Measurements from ENCODE around the gene ASB6. TPM values are rescaled to one million over a fixed set of nuclear protein-coding genes. Genes with fewer than 3 reads are reported as not detected.

The ASB6 gene
- total RNA-seq: 10 to 100 TPM; 25.4 to 27.7 TPM

GRCh38 chr9:129641750-129642585 lies at the start of gene ASB6:
Gene ASB6, minus strand, starts transcription at chr9:129642151. Its CDS starts 152 bp downstream, at chr9:129641999.
- peaks cover 19% of the 10 kb centered on the region for H3K4me1 Mint-ChIP-seq (ENCODE audit: low read depth)
- H3K36me3 Mint-ChIP-seq (ENCODE audit: low read depth): peaks cover 8% of the 10 kb centered on the region
- CTCF ChIA-PET: interaction anchor here (0.6 to 7.9 kb wide), 9 partner anchors 15 to 502 kb away, joined by 3 to 75 read pairs (median 4); partner anchors contain the start of gene NTMT1
- POLR2A ChIA-PET: no interaction called here
- no peaks in the 10 kb centered on the region for H3K9me3 Mint-ChIP-seq (ENCODE audit: insufficient read depth)
- ATAC-seq (peak; percentile 93), DNase-seq (peak; percentile 94)
- peak within 1 kb of the TSS; percentile 83 for H3K4me3 Mint-ChIP-seq
- no peaks in the 10 kb centered on the region for H3K27me3 Mint-ChIP-seq (ENCODE audit: low read depth)
- H3K27ac Mint-ChIP-seq: peak within 1 kb of the TSS; percentile 88

GRCh38 chr9:129688285-129689043 lies 46.5 kb upstream of the ASB6 start:
- Mint-ChIP-seq H3K27ac (no peak overlapping the region), H3K4me3 (no peak overlapping the region), H3K27me3 (ENCODE audit: low read depth) (peaks cover 4% of the 10 kb centered on the region), H3K4me1 (ENCODE audit: low read depth) (no peaks in the 10 kb centered on the region), H3K36me3 (ENCODE audit: low read depth) (no peaks in the 10 kb centered on the region), H3K9me3 (ENCODE audit: insufficient read depth) (no peaks in the 10 kb centered on the region)
- ATAC-seq: no peak
- ChIA-PET CTCF (no interaction called here), POLR2A (no interaction called here)
- no peak for DNase-seq

GRCh38 chr9:129687391-129687790 lies 45.4 kb upstream of the ASB6 start:
- H3K36me3 Mint-ChIP-seq (ENCODE audit: low read depth): no peaks in the 10 kb centered on the region
- ChIA-PET POLR2A (no interaction called here), CTCF (no interaction called here)
- no peak overlapping the region for H3K27ac Mint-ChIP-seq
- peaks cover 4% of the 10 kb centered on the region for H3K27me3 Mint-ChIP-seq (ENCODE audit: low read depth)
- H3K9me3 Mint-ChIP-seq (ENCODE audit: insufficient read depth): no peaks in the 10 kb centered on the region
- H3K4me3 Mint-ChIP-seq: no peak overlapping the region
- ATAC-seq (no peak), DNase-seq (no peak)
- no peaks in the 10 kb centered on the region for H3K4me1 Mint-ChIP-seq (ENCODE audit: low read depth)

- Mint-ChIP-seq H3K4me3 (no peak overlapping the region), H3K9me3 (ENCODE audit: insufficient read depth) (no peaks in the 10 kb centered on the region), H3K27ac (no peak overlapping the region), H3K36me3 (ENCODE audit: low read depth) (no peaks in the 10 kb centered on the region), H3K27me3 (ENCODE audit: low read depth) (peaks cover 4% of the 10 kb centered on the region), H3K4me1 (ENCODE audit: low read depth) (no peaks in the 10 kb centered on the region)
- no peak for ATAC-seq
- CTCF ChIA-PET: no interaction called here
- DNase-seq: no peak
- POLR2A ChIA-PET: no interaction called here
These were observed 44.8 kb upstream of the ASB6 start for GRCh38 chr9:129686736-129687135.

- DNase-seq: no peak
- Mint-ChIP-seq H3K4me3 (no peak overlapping the region), H3K9me3 (ENCODE audit: insufficient read depth) (no peaks in the 10 kb centered on the region), H3K27me3 (ENCODE audit: low read depth) (peaks cover 4% of the 10 kb centered on the region), H3K4me1 (ENCODE audit: low read depth) (no peaks in the 10 kb centered on the region), H3K27ac (no peak overlapping the region), H3K36me3 (ENCODE audit: low read depth) (no peaks in the 10 kb centered on the region)
- ChIA-PET CTCF (no interaction called here), POLR2A (no interaction called here)
- no peak for ATAC-seq
These were observed 43.9 kb upstream of the ASB6 start for GRCh38 chr9:129685933-129686259.

GRCh38 chr9:129685220-129685932 lies 43.4 kb upstream of the ASB6 start:
- CTCF ChIA-PET: no interaction called here
- DNase-seq: no peak
- no peak for ATAC-seq

GRCh38 chr9:129682381-129682780 lies 40.4 kb upstream of the ASB6 start:
- ChIA-PET CTCF (no interaction called here), POLR2A (no interaction called here)
- no peak overlapping the region for H3K27ac Mint-ChIP-seq
- DNase-seq (no peak), ATAC-seq (no peak)
- peaks cover 12% of the 10 kb centered on the region for H3K27me3 Mint-ChIP-seq (ENCODE audit: low read depth)
- no peak overlapping the region for H3K4me3 Mint-ChIP-seq
- no peaks in the 10 kb centered on the region for H3K36me3 Mint-ChIP-seq (ENCODE audit: low read depth)
- H3K9me3 Mint-ChIP-seq (ENCODE audit: insufficient read depth): no peaks in the 10 kb centered on the region
- H3K4me1 Mint-ChIP-seq (ENCODE audit: low read depth): no peaks in the 10 kb centered on the region

More at GRCh38 chr9:129685220-129685932, 43.4 kb upstream of the ASB6 start:
- H3K27me3 Mint-ChIP-seq (ENCODE audit: low read depth): peaks cover 6% of the 10 kb centered on the region
- H3K4me1 Mint-ChIP-seq (ENCODE audit: low read depth): no peaks in the 10 kb centered on the region
- no peaks in the 10 kb centered on the region for H3K9me3 Mint-ChIP-seq (ENCODE audit: insufficient read depth)
- H3K4me3 Mint-ChIP-seq: no peak overlapping the region
- no peak overlapping the region for H3K27ac Mint-ChIP-seq
- POLR2A ChIA-PET: no interaction called here
- no peaks in the 10 kb centered on the region for H3K36me3 Mint-ChIP-seq (ENCODE audit: low read depth)

GRCh38 chr9:129681924-129682323 lies 40.0 kb upstream of the ASB6 start:
- H3K4me3 Mint-ChIP-seq: no peak overlapping the region
- peaks cover 12% of the 10 kb centered on the region for H3K27me3 Mint-ChIP-seq (ENCODE audit: low read depth)
- DNase-seq (no peak), ATAC-seq (no peak)
- H3K36me3 Mint-ChIP-seq (ENCODE audit: low read depth): no peaks in the 10 kb centered on the region
- no peak overlapping the region for H3K27ac Mint-ChIP-seq
- POLR2A ChIA-PET: interaction anchor here (0.6 kb wide), 1 partner anchor 1047 kb away, joined by 3 read pairs; no protein-coding TSS in a partner anchor
- no peaks in the 10 kb centered on the region for H3K9me3 Mint-ChIP-seq (ENCODE audit: insufficient read depth)
- no peaks in the 10 kb centered on the region for H3K4me1 Mint-ChIP-seq (ENCODE audit: low read depth)
- CTCF ChIA-PET: no interaction called here

GRCh38 chr9:129679537-129679936 lies 37.6 kb upstream of the ASB6 start:
- POLR2A ChIA-PET: interaction anchor here (0.5 kb wide), 1 partner anchor 11 kb away, joined by 4 read pairs; no protein-coding TSS in a partner anchor
- CTCF ChIA-PET: no interaction called here
- H3K36me3 Mint-ChIP-seq (ENCODE audit: low read depth): no peaks in the 10 kb centered on the region
- no peak for ATAC-seq
- no peak overlapping the region for H3K4me3 Mint-ChIP-seq
- no peak overlapping the region for H3K27ac Mint-ChIP-seq
- peaks cover 12% of the 10 kb centered on the region for H3K27me3 Mint-ChIP-seq (ENCODE audit: low read depth)
- H3K4me1 Mint-ChIP-seq (ENCODE audit: low read depth): no peaks in the 10 kb centered on the region
- DNase-seq: no peak
- no peaks in the 10 kb centered on the region for H3K9me3 Mint-ChIP-seq (ENCODE audit: insufficient read depth)

GRCh38 chr9:129678844-129679243 lies 36.9 kb upstream of the ASB6 start:
- Mint-ChIP-seq H3K27ac (no peak overlapping the region), H3K27me3 (ENCODE audit: low read depth) (peaks cover 12% of the 10 kb centered on the region), H3K4me1 (ENCODE audit: low read depth) (no peaks in the 10 kb centered on the region), H3K36me3 (ENCODE audit: low read depth) (no peaks in the 10 kb centered on the region), H3K9me3 (ENCODE audit: insufficient read depth) (no peaks in the 10 kb centered on the region), H3K4me3 (no peak overlapping the region)
- ChIA-PET POLR2A (no interaction called here), CTCF (no interaction called here)
- ATAC-seq (no peak), DNase-seq (no peak)

GRCh38 chr9:129677456-129677855 lies 35.5 kb upstream of the ASB6 start:
- DNase-seq: no peak
- Mint-ChIP-seq H3K27me3 (ENCODE audit: low read depth) (peaks cover 12% of the 10 kb centered on the region), H3K4me3 (no peak overlapping the region), H3K4me1 (ENCODE audit: low read depth) (no peaks in the 10 kb centered on the region), H3K27ac (no peak overlapping the region), H3K36me3 (ENCODE audit: low read depth) (no peaks in the 10 kb centered on the region), H3K9me3 (ENCODE audit: insufficient read depth) (no peaks in the 10 kb centered on the region)
- CTCF ChIA-PET: no interaction called here
- no peak for ATAC-seq
- POLR2A ChIA-PET: no interaction called here

GRCh38 chr9:129676975-129677374 lies 35.0 kb upstream of the ASB6 start:
- no peaks in the 10 kb centered on the region for H3K9me3 Mint-ChIP-seq (ENCODE audit: insufficient read depth)
- peaks cover 12% of the 10 kb centered on the region for H3K27me3 Mint-ChIP-seq (ENCODE audit: low read depth)
- H3K36me3 Mint-ChIP-seq (ENCODE audit: low read depth): no peaks in the 10 kb centered on the region
- no peak overlapping the region for H3K4me3 Mint-ChIP-seq
- ChIA-PET POLR2A (no interaction called here), CTCF (no interaction called here)
- ATAC-seq (no peak), DNase-seq (no peak)
- H3K27ac Mint-ChIP-seq: no peak overlapping the region
- no peaks in the 10 kb centered on the region for H3K4me1 Mint-ChIP-seq (ENCODE audit: low read depth)
